H1 (cell line): ENCODE data around the gene CSNK1D. TPM values are rescaled to one million over a fixed set of nuclear protein-coding genes. Genes with fewer than 3 reads are reported as not detected.

ENCODE experiments used
- CTCF ChIA-PET: fragments of 300-600 bp; sonication (Branson Sonifier 250); formaldehyde crosslinking; loops from one replicate; lab custom pipeline; 2021; ENCODE audit not compliant: partially characterized antibody; lab: Charles Lee
- POLR2A ChIA-PET: fragments of 300-600 bp; sonication (Branson Sonifier 250); formaldehyde crosslinking; loops from one replicate; lab custom pipeline; 2021; ENCODE audit warnings: inconsistent platforms; ENCODE audit not compliant: partially characterized antibody; lab: Charles Lee
- DNase-seq, 2 experiments: peaks; one replicate each; pipeline versions ENCODE4 v3.0.0 to v3.0.0-alpha.2; 2010 to 2022; ENCODE audit warnings: low spot score in 2 of 2, low read depth in 1 of 2, mixed read lengths in 1 of 2
- FAIRE-seq: peaks from 2 replicates; lab custom pipeline; 2011; peaks lifted over from hg19 to GRCh38; lab: Jason Lieb, UNC
- H2AFZ ChIP-seq: 2 replicates; pipeline ENCODE4 v1.8.1; 2012; ENCODE audit warnings: low read length, inconsistent platforms
- H2AK5ac ChIP-seq: 2 replicates; pipeline ENCODE4 v1.6.1; 2013; ENCODE audit warnings: low read depth, low read length
- H2BK120ac ChIP-seq: replicated peaks from 2 replicates; pipeline ENCODE3; 2013; ENCODE audit warnings: low read depth, low read length, inconsistent platforms
- H2BK12ac ChIP-seq: 2 replicates; pipeline ENCODE4 v1.6.1; 2013; ENCODE audit warnings: low read depth, low read length
- H2BK15ac ChIP-seq: 2 replicates; pipeline ENCODE4 v1.6.1; 2013; ENCODE audit warnings: low read length
- H2BK20ac ChIP-seq: 2 replicates; pipeline ENCODE4 v1.6.1; 2013; ENCODE audit warnings: low read length
- H2BK5ac ChIP-seq: 2 replicates; pipeline ENCODE4 v1.6.1; 2013; ENCODE audit warnings: low read depth, low read length
- H3K14ac ChIP-seq: 2 replicates; pipeline ENCODE4 v1.6.1; 2013; ENCODE audit warnings: inconsistent platforms; ENCODE audit not compliant: insufficient read length
- H3K18ac ChIP-seq: 2 replicates; pipeline ENCODE4 v1.6.1; 2013; ENCODE audit warnings: low read length; ENCODE audit errors: extremely low read depth
- H3K23ac ChIP-seq: 2 replicates; pipeline ENCODE4 v1.6.1; 2013; ENCODE audit warnings: inconsistent platforms; ENCODE audit not compliant: insufficient read length
- H3K23me2 ChIP-seq: 2 replicates; pipeline ENCODE4 v1.6.1; 2013; ENCODE audit warnings: low read depth, low read length
- H3K27ac ChIP-seq: 2 replicates; pipeline ENCODE4 v1.6.1; 2011; ENCODE audit warnings: low read depth, low read length, inconsistent platforms
- H3K27me3 ChIP-seq, 4 experiments: replicated peaks in 1 of 4; 1 replicate in 1 of 4; 2 replicates in 3 of 4; pipeline versions ENCODE4 v1.6.1 to v1.8.1; 2011 to 2013; ENCODE audit warnings: low read length in 3 of 4, mild to moderate bottlenecking in 3 of 4, inconsistent platforms in 2 of 4, mixed read lengths in 2 of 4, moderate library complexity in 1 of 4; ENCODE audit not compliant: control insufficient read depth in 3 of 4, insufficient read depth in 3 of 4; ENCODE audit errors: extremely low read depth in 1 of 4
- H3K36me3 ChIP-seq, 4 experiments: 2 replicates each; pipeline versions ENCODE4 v1.6.1 to v1.8.1; 2011 to 2013; ENCODE audit warnings: mild to moderate bottlenecking in 4 of 4, low read length in 3 of 4, moderate library complexity in 2 of 4, control low read depth in 1 of 4, inconsistent platforms in 1 of 4; ENCODE audit not compliant: insufficient read depth in 4 of 4, control insufficient read depth in 2 of 4
- H3K4ac ChIP-seq: replicated peaks from 2 replicates; pipeline ENCODE3; 2013; ENCODE audit warnings: low read length, low read depth, mixed read lengths, inconsistent platforms; ENCODE audit not compliant: insufficient read length
- H3K4me1 ChIP-seq, 4 experiments: replicated peaks in 1 of 4; 1 replicate in 1 of 4; 2 replicates in 3 of 4; pipeline versions ENCODE4 v1.6.1 to v1.8.1; 2011 to 2013; ENCODE audit warnings: low read length in 3 of 4, inconsistent platforms in 2 of 4, mixed read lengths in 1 of 4; ENCODE audit not compliant: insufficient read depth in 4 of 4, control insufficient read depth in 3 of 4
- H3K4me2 ChIP-seq, 2 experiments: 2 replicates each; pipeline versions ENCODE4 v1.6.1 to v1.8.1; 2011 to 2013; ENCODE audit warnings: low read depth in 2 of 2, low read length in 2 of 2, control low read depth in 1 of 2, inconsistent platforms in 1 of 2, mild to moderate bottlenecking in 1 of 2; ENCODE audit not compliant: insufficient read depth in 1 of 2
- H3K4me3 ChIP-seq, 4 experiments: fragments of 200-600, 300-600 bp in 1 of 4; sonication (generic), shearing (Covaris generic), sonication (Bioruptor Twin) in 1 of 4; 2 replicates each; pipeline versions ENCODE4 v1.5.1 to v1.8.1; 2011 to 2016; ENCODE audit warnings: low read length in 4 of 4, low read depth in 3 of 4, control low read depth in 2 of 4, inconsistent platforms in 2 of 4, mild to moderate bottlenecking in 2 of 4, mixed read lengths in 1 of 4, moderate library complexity in 1 of 4; ENCODE audit not compliant: insufficient read depth in 2 of 4; ENCODE audit errors: extremely low read depth in 1 of 4
- H3K56ac ChIP-seq: replicated peaks from 2 replicates; pipeline ENCODE3; 2013; ENCODE audit warnings: low read depth, mild to moderate bottlenecking, mixed read lengths, low read length, inconsistent platforms; ENCODE audit not compliant: insufficient read length
- H3K79me1 ChIP-seq: 2 replicates; pipeline ENCODE4 v1.6.1; 2013; ENCODE audit warnings: low read depth, low read length, control low read depth
- H3K79me2 ChIP-seq, 2 experiments: 2 replicates each; pipeline versions ENCODE4 v1.6.1 to v1.8.1; 2012 to 2013; ENCODE audit warnings: low read length in 2 of 2, mild to moderate bottlenecking in 2 of 2, inconsistent platforms in 1 of 2; ENCODE audit not compliant: insufficient read depth in 2 of 2, control insufficient read depth in 1 of 2
- H3K9ac ChIP-seq, 4 experiments: replicated peaks in 1 of 4; 1 replicate in 1 of 4; 2 replicates in 3 of 4; pipeline versions ENCODE4 v1.6.1 to v1.8.1; 2011 to 2013; ENCODE audit warnings: low read depth in 3 of 4, low read length in 3 of 4, control low read depth in 2 of 4, mild to moderate bottlenecking in 2 of 4, moderate library complexity in 2 of 4, inconsistent platforms in 1 of 4; ENCODE audit errors: extremely low read depth in 1 of 4
- H3K9me3 ChIP-seq, 2 experiments: 2 replicates each; pipeline versions ENCODE4 v1.6.1 to v1.8.1; 2012 to 2013; ENCODE audit warnings: mild to moderate bottlenecking in 2 of 2, moderate library complexity in 2 of 2, control low read depth in 1 of 2, inconsistent platforms in 1 of 2, low read depth in 1 of 2, low read length in 1 of 2, mixed read lengths in 1 of 2; ENCODE audit not compliant: insufficient read depth in 2 of 2
- H4K20me1 ChIP-seq, 2 experiments: replicated peaks in 1 of 2; 2 replicates each; pipeline versions ENCODE3 to v1.8.1; 2011 to 2013; ENCODE audit warnings: inconsistent platforms in 2 of 2, low read length in 2 of 2, mild to moderate bottlenecking in 1 of 2; ENCODE audit not compliant: insufficient read depth in 2 of 2, control insufficient read depth in 1 of 2
- H4K5ac ChIP-seq: 2 replicates; pipeline ENCODE4 v1.6.1; 2013; ENCODE audit warnings: low read length, low read depth, mixed read lengths, inconsistent platforms; ENCODE audit not compliant: insufficient read length
- H4K8ac ChIP-seq: 2 replicates; pipeline ENCODE4 v1.8.0; 2013; ENCODE audit warnings: mild to moderate bottlenecking, moderate library complexity, low read length, inconsistent platforms; ENCODE audit not compliant: insufficient read depth; ENCODE audit errors: extremely low read depth
- H4K91ac ChIP-seq: replicated peaks from 2 replicates; pipeline ENCODE3; 2013; ENCODE audit warnings: low read length, mixed read lengths, inconsistent platforms; ENCODE audit not compliant: insufficient read length
- SRF ChIP-seq: IDR thresholded peaks from 2 replicates; pipeline ENCODE4 v1.6.1; 2011; ENCODE audit warnings: mild to moderate bottlenecking, low read depth, low read length, moderate library complexity
- YY1 ChIP-seq: IDR thresholded peaks from 2 replicates; pipeline ENCODE4 v1.6.1; 2011; ENCODE audit warnings: low read depth, mild to moderate bottlenecking, low read length
- WGBS, 2 experiments: shearing (Covaris generic) in 1 of 2; methylation state at CpG; one replicate each; pipeline versions ENCODE4 v1.1.6 to v1.1.7; 2013 to 2015; ENCODE audit warnings: low lambda C conversion rate in 2 of 2, mixed read lengths in 2 of 2, inconsistent platforms in 1 of 2, low coverage in 1 of 2, missing lambda C conversion rate in 1 of 2; ENCODE audit not compliant: insufficient replicate concordance in 2 of 2, insufficient coverage in 1 of 2, insufficient read length in 1 of 2; ENCODE audit errors: extremely low coverage in 1 of 2, missing lambda C conversion rate in 1 of 2; 5-methylcytosine and 5-hydroxymethylcytosine counted together
- polyA plus RNA-seq, 7 experiments: library from polyadenylated mRNA; depleted of rRNA in 3 of 7; stranded (reverse) in 5 of 7; unstranded in 2 of 7; fragments of >200 nt in 5 of 7; fragments of 200-250 nt in 2 of 7; gene quantifications; 1 replicate in 5 of 7; 2 replicates in 1 of 7; 4 replicates in 1 of 7; pipeline versions ENCODE4 v1.2.1 to v1.2.3, GENCODE V29; 2011 to 2013; ENCODE audit warnings: missing spikeins in 2 of 7, mixed read lengths in 2 of 7
- total RNA-seq: library from RNA; stranded (reverse); fragmentation: NEBNext Ultra II Directional; extraction: Animal tissue kit (Norgen Biotek cat#: 25700); gene quantifications from 2 replicates; pipeline ENCODE4 v1.2.1, GENCODE V29; 2021

Gene CSNK1D
- total and polyA plus RNA-seq, 2 of the 8 experiments (the other 6 are each of a cell fraction or from before 2014, with no cell fraction given) = 73.5 to 103 TPM

GRCh38 chr17:82311971-82312370 is 38.5 kb upstream of the CSNK1D start:
- Histone ChIP-seq H3K9ac (no peak overlapping the region), H3K4me3 (no peak overlapping the region), H2BK15ac (no peak overlapping the region), H3K56ac (no peak overlapping the region), H3K79me1 (no peaks in the 10 kb centered on the region), H4K5ac (no peak overlapping the region), H2AFZ (no peak overlapping the region), H3K23me2 (peaks cover 5% of the 10 kb centered on the region; the same call in 1 of the 2 replicates), H3K14ac (no peak overlapping the region), H4K91ac (no peak overlapping the region), H3K18ac (no peak overlapping the region), H3K4ac (no peak overlapping the region), H4K8ac (no peak overlapping the region), H3K36me3 (no peaks in the 10 kb centered on the region), H3K79me2 (no peaks in the 10 kb centered on the region), H4K20me1 (peaks cover 0 to 1% of the 10 kb centered on the region in 2 experiments), H3K4me1 (peaks cover 0 to 5% (median 4%) of the 10 kb centered on the region in 4 experiments; a peak in 5 of 7 replicates), H3K27ac (no peak overlapping the region), H3K23ac (no peak overlapping the region), H3K27me3 (no peaks in the 10 kb centered on the region; a peak in 3 of 7 replicates), H2BK120ac (no peak overlapping the region), H2BK5ac (no peak overlapping the region), H2BK12ac (no peak overlapping the region), H2BK20ac (no peak overlapping the region), H2AK5ac (no peak overlapping the region), H3K9me3 (no peaks in the 10 kb centered on the region), H3K4me2 (no peak overlapping the region)
- DNase-seq = no peak
- POLR2A ChIA-PET = interaction anchor here (1.0 kb wide), 1 partner anchor 10 kb away, joined by 3 read pairs; no protein-coding TSS in a partner anchor
- no peak for FAIRE-seq
- 90% methylated on average over 13 of the region's 13 CpGs; no CpG with 5 or more reads in 1 of the 2 experiments for WGBS, 2 experiments
- CTCF ChIA-PET = interaction anchor here (1.1 to 4.8 kb wide), 6 partner anchors 10 to 113 kb away, joined by 3 to 28 read pairs (median 3); partner anchors contain the start of gene CSNK1D
- TF ChIP-seq SRF (no peak), YY1 (no peak)
